Esophagus muscularis mucosa (tissue), 4 donors: ENCODE results near the gene KRTAP2-4. TPM values are rescaled to one million over a fixed set of nuclear protein-coding genes. Genes with fewer than 3 reads are reported as not detected.
"Not testable (repeated sequence)": the region's sequence is repeated elsewhere in the genome, so short reads cannot be mapped to it uniquely, and the experiment has no call there.

ENCODE experiments used
- DNase-seq: peaks from one replicate; pipeline ENCODE4 v3.0.0-alpha.2; 2017; ENCODE audit errors: extremely low spot score
- H3K27ac ChIP-seq, 4 donors: fragments of 200-600 bp; sonication (generic); replicated peaks in 1 of 4; 1 replicate in 3 of 4; 2 replicates in 1 of 4; pipeline ENCODE4 v1.5.1; 2016 to 2019; ENCODE audit warnings: mild to moderate bottlenecking in 1 of 4
- H3K27me3 ChIP-seq, 4 donors: fragments of 200-600 bp; sonication (generic); one replicate each; pipeline versions ENCODE4 v1.5.1 to v1.6.0; 2016 to 2019
- H3K36me3 ChIP-seq, 4 donors: fragments of 200-600 bp; sonication (generic); one replicate each; pipeline ENCODE4 v1.5.1; 2016 to 2019
- H3K4me1 ChIP-seq, 4 donors: fragments of 200-600 bp; sonication (generic); one replicate each; pipeline ENCODE4 v1.5.1; 2016 to 2019
- H3K4me3 ChIP-seq, 4 donors: fragments of 200-600 bp; sonication (generic); 1 replicate in 2 of 4; 2 replicates in 2 of 4; pipeline ENCODE4 v1.5.1; 2016 to 2019; ENCODE audit warnings: mild to moderate bottlenecking in 4 of 4, moderate library complexity in 1 of 4
- H3K9me3 ChIP-seq, 4 donors: fragments of 200-600 bp; sonication (generic); 1 replicate in 3 of 4; 2 replicates in 1 of 4; pipeline ENCODE4 v1.5.1; 2016 to 2019
- CTCF ChIP-seq, 3 experiments: fragments of 200-600 bp in 2 of 3; fragments of 450-650 bp in 1 of 3; sonication (generic) in 2 of 3; IDR thresholded peaks; one replicate each; pipeline ENCODE4 v1.5.1; 2017 to 2019; ENCODE audit warnings: antibody characterized with exemption in 3 of 3, mild to moderate bottlenecking in 2 of 3, moderate library complexity in 1 of 3
- EP300 ChIP-seq: sonication (generic); formaldehyde crosslinking; IDR thresholded peaks from one replicate; pipeline ENCODE4 v1.6.1; 2017; ENCODE audit warnings: antibody characterized with exemption
- POLR2A ChIP-seq: fragments of 450-650 bp; IDR thresholded peaks from one replicate; pipeline ENCODE4 v1.6.1; 2017; ENCODE audit warnings: antibody characterized with exemption, moderate library complexity, mild to moderate bottlenecking, low read depth
- POLR2AphosphoS5 ChIP-seq, 2 donors: sonication (generic); formaldehyde crosslinking; IDR thresholded peaks; one replicate each; pipeline ENCODE4 v1.6.1; 2017; ENCODE audit warnings: antibody characterized with exemption in 2 of 2
- WGBS: methylation state at CpG from one replicate; pipeline ENCODE4 v1.1.5; 2018; 5-methylcytosine and 5-hydroxymethylcytosine counted together
- intact Hi-C: fragments of 100-400 bp; cut with DNase I; formaldehyde crosslinking; loops from one replicate; pipeline ENCODE4 v1.15.1; 2023
- total RNA-seq, 4 donors: library from RNA; depleted of rRNA; stranded (reverse); fragments of >200 nt; gene quantifications; one replicate each; pipeline versions ENCODE4 v1.1.0 to v1.2.1, GENCODE V29; 2016

KRTAP2-4 gene
- total RNA-seq, 4 donors from 2014 or later = not detected

- intact Hi-C loops = no loop called here
- Histone ChIP-seq H3K27me3 (peaks cover 0 to 29% (median 0%) of the 10 kb centered on the region in 4 donors), H3K9me3 (no peaks in the 10 kb centered on the region), H3K27ac (no peak overlapping the region), H3K36me3 (no peaks in the 10 kb centered on the region), H3K4me3 (no peak overlapping the region), H3K4me1 (no peaks in the 10 kb centered on the region)
- no peak for TF ChIP-seq CTCF (IDR thresholded peaks at IDR 0.05)
- TF ChIP-seq POLR2A = no peak
- TF ChIP-seq POLR2AphosphoS5 (IDR thresholded peaks at IDR 0.05) = no peak
- TF ChIP-seq EP300 = no peak
- no peak for DNase-seq
- WGBS = 66% methylated on average over 2 of the region's 2 CpGs
Observed at GRCh38 chr17:41049110-41049509, 16.6 kb downstream of the KRTAP2-4 start.

DNA sequence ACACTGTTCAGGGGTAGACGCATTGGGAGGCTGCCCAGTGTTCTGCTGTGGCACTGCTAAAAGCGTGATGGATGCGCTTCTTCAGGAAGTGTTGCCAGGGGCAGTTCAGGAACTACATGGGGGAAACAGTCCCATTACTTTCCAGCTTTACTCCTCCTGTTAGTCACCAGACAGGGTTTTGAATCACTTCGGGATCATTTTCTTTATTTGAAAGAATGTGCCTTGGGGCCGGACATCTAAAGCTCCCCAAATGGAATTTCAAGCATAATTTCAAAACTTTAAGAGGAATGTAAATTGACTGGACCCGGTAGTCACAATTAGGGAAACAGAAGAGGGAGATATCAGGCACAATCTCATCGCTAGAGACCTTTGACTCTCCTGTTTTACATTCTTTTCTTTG is 17.2 kb downstream of the KRTAP2-4 start:
- intact Hi-C loops = no loop called here
- no peaks in the 10 kb centered on the region for H3K4me1 ChIP-seq
- H3K27me3 ChIP-seq = peaks cover 0 to 29% (median 0%) of the 10 kb centered on the region in 4 donors
- TF ChIP-seq EP300 = no peak
- no peak for TF ChIP-seq POLR2A
- no peak for TF ChIP-seq CTCF (IDR thresholded peaks at IDR 0.05)
- no peak for TF ChIP-seq POLR2AphosphoS5 (IDR thresholded peaks at IDR 0.05)
- no peak for DNase-seq
- 77% methylated on average over 7 of the region's 7 CpGs for WGBS
- no peaks in the 10 kb centered on the region for H3K9me3 ChIP-seq
- no peak overlapping the region for H3K27ac ChIP-seq
- H3K36me3 ChIP-seq = no peaks in the 10 kb centered on the region
- H3K4me3 ChIP-seq = no peak overlapping the region

DNA sequence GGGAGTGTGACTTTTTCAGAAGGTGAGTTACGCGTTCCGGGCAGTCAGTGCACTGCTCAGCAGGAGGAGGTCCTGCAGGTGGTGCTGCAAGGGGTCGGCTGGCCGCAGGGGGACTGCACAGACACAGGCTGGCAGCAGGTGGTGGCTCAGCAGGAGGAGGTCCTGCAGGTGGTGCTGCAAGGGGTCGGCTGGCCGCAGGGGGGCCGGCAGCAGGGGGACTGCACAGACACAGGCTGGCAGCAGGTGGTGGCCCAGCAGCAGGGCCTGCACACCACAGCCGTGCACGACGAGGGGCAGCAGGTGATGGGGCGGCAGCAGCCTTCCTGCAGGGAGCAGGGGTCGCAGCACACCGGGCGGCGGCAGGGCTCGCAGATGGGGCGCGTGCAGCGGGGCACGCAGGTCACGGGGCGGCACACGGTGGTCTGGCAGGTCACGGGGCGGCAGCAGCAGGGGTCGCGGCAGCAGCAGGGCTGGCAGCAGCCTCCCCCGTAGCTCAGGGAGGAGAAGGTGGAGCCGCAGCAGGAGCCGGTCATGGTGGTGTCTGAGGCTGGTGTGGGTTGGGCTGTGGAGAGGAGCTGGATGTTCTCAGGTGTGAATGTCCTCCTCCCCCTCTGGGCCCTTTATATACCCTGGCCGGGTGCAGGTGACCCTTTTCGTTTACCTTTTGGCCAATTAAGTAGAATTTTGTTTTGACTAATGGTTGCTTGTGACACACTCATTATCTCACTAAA is 18.8 kb downstream of the KRTAP2-4 start, which contains the start of gene KRTAP2-1:
Gene KRTAP2-1 (minus strand): TSS at position 582 of the 731 bp plus-strand sequence. CDS start 49 bp downstream, at position 533.
- intact Hi-C loops, DNase-seq, H3K36me3 ChIP-seq, H3K4me1 ChIP-seq, H3K9me3 ChIP-seq, H3K4me3 ChIP-seq, H3K27ac ChIP-seq: not testable (repeated sequence)
- 64% methylated on average over 6 of the region's 33 CpGs for WGBS
- H3K27me3 ChIP-seq = peaks cover 0 to 29% (median 0%) of the 10 kb centered on the region in 4 donors

DNA sequence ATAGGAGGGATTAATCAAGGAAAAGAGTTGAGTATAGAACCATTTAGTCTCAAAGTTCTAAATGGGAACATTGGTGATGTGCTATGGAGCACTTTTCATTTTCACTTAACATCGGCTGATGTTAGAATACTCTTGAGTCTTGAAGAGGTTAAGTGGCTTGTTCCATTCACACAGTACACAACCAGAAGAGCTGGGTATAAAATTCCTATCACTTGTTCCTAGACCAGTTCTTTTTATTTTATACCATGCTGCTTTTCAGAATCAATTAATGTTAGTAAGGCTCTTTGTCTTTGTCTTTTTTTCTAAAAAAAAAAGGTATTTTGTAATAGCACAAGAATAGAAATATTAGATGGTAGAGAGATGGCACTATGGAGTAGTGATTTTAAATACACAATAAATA is 22.7 kb downstream of the KRTAP2-4 start:
- no peak overlapping the region for H3K4me3 ChIP-seq
- DNase-seq = no peak
- H3K4me1 ChIP-seq = no peaks in the 10 kb centered on the region
- peaks cover 0 to 15% (median 0%) of the 10 kb centered on the region in 4 donors for H3K27me3 ChIP-seq
- peaks cover 0 to 8% (median 0%) of the 10 kb centered on the region in 4 donors for H3K9me3 ChIP-seq
- TF ChIP-seq CTCF (IDR thresholded peaks at IDR 0.05) (no peak), EP300 (no peak), POLR2A (no peak), POLR2AphosphoS5 (IDR thresholded peaks at IDR 0.05) (no peak)
- H3K36me3 ChIP-seq = no peaks in the 10 kb centered on the region
- no peak overlapping the region for H3K27ac ChIP-seq
- intact Hi-C loops = no loop called here
- 100% methylated on average over 1 of the region's 1 CpG for WGBS

GRCh38 chr17:41040783-41041571 is 24.7 kb downstream of the KRTAP2-4 start, which contains the start of gene KRTAP1-1:
Gene KRTAP1-1 (minus strand): TSS chr17:41041450. CDS start chr17:41041397, 53 bp downstream.
- H3K9me3 ChIP-seq, intact Hi-C loops, H3K4me1 ChIP-seq, H3K4me3 ChIP-seq, H3K36me3 ChIP-seq, DNase-seq, H3K27ac ChIP-seq, H3K27me3 ChIP-seq: not testable (repeated sequence)
- 92% methylated on average over 8 of the region's 14 CpGs for WGBS
